Natural killer cell (primary cell): Measurements from ENCODE around the gene RARG. TPM values are rescaled to one million over a fixed set of nuclear protein-coding genes. Genes with fewer than 3 reads are reported as not detected.

Source experiments
- ATAC-seq, 3 donors: fragments of 150-1000 bp in 2 of 3; fragments of 200-7000 bp in 1 of 3; cut with Tn5 transposase; 1 replicate in 1 of 3; 2 replicates in 2 of 3; pipeline ENCODE4 v1.10.0; 2021; ENCODE audit warnings: mild to moderate bottlenecking in 2 of 3, moderate library complexity in 2 of 3
- DNase-seq, 2 donors: peaks; one replicate each; pipeline versions ENCODE4 v3.0.0 to v3.0.0-alpha.2; 2013 to 2021; ENCODE audit warnings: mixed read lengths in 1 of 2
- H3K27ac ChIP-seq: one replicate; pipeline ENCODE4 v1.5.1; 2013; ENCODE audit warnings: mild to moderate bottlenecking, low read length
- H3K27me3 ChIP-seq: one replicate; pipeline ENCODE4 v1.6.1; 2013; ENCODE audit warnings: low read length; ENCODE audit not compliant: control insufficient read depth, insufficient read depth
- H3K36me3 ChIP-seq: one replicate; pipeline ENCODE4 v1.6.1; 2013; ENCODE audit warnings: low read length; ENCODE audit not compliant: control insufficient read depth, insufficient read depth
- H3K4me1 ChIP-seq: one replicate; pipeline ENCODE4 v1.6.1; 2013; ENCODE audit warnings: low read length; ENCODE audit not compliant: control insufficient read depth, insufficient read depth
- H3K4me3 ChIP-seq: one replicate; pipeline ENCODE4 v1.5.1; 2013; ENCODE audit warnings: low read length
- H3K9me3 ChIP-seq: one replicate; pipeline ENCODE4 v1.6.1; 2013; ENCODE audit warnings: low read length; ENCODE audit not compliant: control insufficient read depth, insufficient read depth
- H3K27ac Mint-ChIP-seq, 2 donors: one replicate each; pipeline ENCODE4 v1.8.0; 2022; ENCODE audit warnings: mild to moderate bottlenecking in 2 of 2, mixed read lengths in 2 of 2, moderate library complexity in 1 of 2
- H3K27me3 Mint-ChIP-seq, 2 donors: one replicate each; pipeline ENCODE4 v1.8.0; 2022; ENCODE audit warnings: low read depth in 2 of 2, mixed read lengths in 2 of 2
- H3K36me3 Mint-ChIP-seq: one replicate; pipeline ENCODE4 v1.8.0; 2022; ENCODE audit warnings: mixed read lengths
- H3K4me1 Mint-ChIP-seq, 2 donors: one replicate each; pipeline ENCODE4 v1.8.0; 2022; ENCODE audit warnings: mixed read lengths in 2 of 2
- H3K4me3 Mint-ChIP-seq: one replicate; pipeline ENCODE4 v1.8.0; 2022; ENCODE audit warnings: mild to moderate bottlenecking, moderate library complexity, mixed read lengths
- H3K9me3 Mint-ChIP-seq, 2 donors: one replicate each; pipeline ENCODE4 v1.8.0; 2022; ENCODE audit warnings: mixed read lengths in 2 of 2
- CTCF ChIP-seq: fragments of 200-600 bp; IDR thresholded peaks from one replicate; pipeline ENCODE4 v1.8.0; 2022; ENCODE audit warnings: antibody characterized with exemption
- WGBS: methylation state at CpG from one replicate; pipeline ENCODE4 v1.1.7; 2013; ENCODE audit warnings: missing lambda C conversion rate; ENCODE audit not compliant: insufficient coverage; 5-methylcytosine and 5-hydroxymethylcytosine counted together
- intact Hi-C: fragments of 100-400 bp; cut with micrococcal nuclease; formaldehyde crosslinking; loops from one replicate; pipeline ENCODE4 v1.14.2; 2022
- total RNA-seq, 4 donors: library from RNA; stranded (reverse); fragments of 120-200 nt in 1 of 4; gene quantifications; one replicate each; pipeline versions ENCODE4 v1.2.3 to v1.2.4, GENCODE V29; 2013 to 2022

Gene RARG
- total RNA-seq, 3 donors from 2014 or later (not counting 1 experiment from before 2014, with no cell fraction given), result 24.0 to 30.6 (median 27.5) TPM

- no peak for DNase-seq
Measured at GRCh38 chr12:53222806-53223261, 9.2 kb downstream of the RARG start.

GRCh38 chr12:53222170-53222721, 9.8 kb downstream of the RARG start:
- no peak for ATAC-seq
- Histone ChIP-seq H3K4me1 (peaks cover 61% of the 10 kb centered on the region), H3K36me3 (no peaks in the 10 kb centered on the region), H3K27ac (peak overlapping the region; percentile 100), H3K27me3 (no peaks in the 10 kb centered on the region), H3K9me3 (no peaks in the 10 kb centered on the region), H3K4me3 (no peak overlapping the region)
- WGBS, result 50% methylated on average over 1 of the region's 5 CpGs
- Mint-ChIP-seq H3K4me3 (peak overlapping the region; percentile 76), H3K27ac (peak overlapping the region; percentile 94 to 99), H3K36me3 (no peaks in the 10 kb centered on the region), H3K4me1 (peaks cover 58 to 83% of the 10 kb centered on the region in 2 donors), H3K9me3 (no peaks in the 10 kb centered on the region), H3K27me3 (no peaks in the 10 kb centered on the region)
- intact Hi-C loops, result loop anchor here (5.0 kb wide), 2 partner anchors 45 to 75 kb away; partner anchors contain the start of genes ESPL1, MYG1 and PFDN5
- DNase-seq, result peak in 1 of 2 donors; percentile 42
- TF ChIP-seq CTCF, result no peak

More at GRCh38 chr12:53222806-53223261, 9.2 kb downstream of the RARG start:
- TF ChIP-seq CTCF, result no peak
- peaks cover 52 to 78% of the 10 kb centered on the region in 2 donors for H3K4me1 Mint-ChIP-seq
- peak overlapping the region; percentile 94 to 99 for H3K27ac Mint-ChIP-seq
- H3K9me3 ChIP-seq, result no peaks in the 10 kb centered on the region
- no peaks in the 10 kb centered on the region for H3K36me3 Mint-ChIP-seq
- 88% methylated on average over 3 of the region's 4 CpGs for WGBS
- peak overlapping the region; percentile 45 for H3K4me3 Mint-ChIP-seq
- intact Hi-C loops, result loop anchor here (5.0 kb wide), 2 partner anchors 44 to 74 kb away; partner anchors contain the start of genes ESPL1, MYG1 and PFDN5
- no peak overlapping the region for H3K4me3 ChIP-seq
- H3K36me3 ChIP-seq, result peaks cover 2% of the 10 kb centered on the region
- peaks cover 55% of the 10 kb centered on the region for H3K4me1 ChIP-seq
- ATAC-seq, result no peak
- no peaks in the 10 kb centered on the region for H3K27me3 Mint-ChIP-seq
- no peaks in the 10 kb centered on the region for H3K27me3 ChIP-seq
- H3K9me3 Mint-ChIP-seq, result no peaks in the 10 kb centered on the region
- peak overlapping the region; percentile 100 for H3K27ac ChIP-seq

GRCh38 chr12:53221203-53222080, 10.6 kb downstream of the RARG start:
- H3K4me3 Mint-ChIP-seq, result peak overlapping the region; percentile 92
- ATAC-seq (peak; percentile 28 to 53 (median 38)), DNase-seq (peak; percentile 64 to 69)
- Histone ChIP-seq H3K27ac (peak overlapping the region; percentile 100), H3K27me3 (no peaks in the 10 kb centered on the region), H3K36me3 (no peaks in the 10 kb centered on the region), H3K9me3 (no peaks in the 10 kb centered on the region), H3K4me3 (peak overlapping the region; percentile 83), H3K4me1 (peaks cover 69% of the 10 kb centered on the region)
- WGBS, result under 1% methylated on average over 70 of the region's 72 CpGs
- intact Hi-C loops, result loop anchor here (5.0 kb wide), 2 partner anchors 46 to 76 kb away; partner anchors contain the start of genes ESPL1, MYG1 and PFDN5
- H3K9me3 Mint-ChIP-seq, result no peaks in the 10 kb centered on the region
- H3K36me3 Mint-ChIP-seq, result no peaks in the 10 kb centered on the region
- H3K4me1 Mint-ChIP-seq, result peaks cover 66 to 86% of the 10 kb centered on the region in 2 donors
- no peak for TF ChIP-seq CTCF
- H3K27me3 Mint-ChIP-seq, result no peaks in the 10 kb centered on the region
- H3K27ac Mint-ChIP-seq, result peak overlapping the region; percentile 94 to 99
